ENCODE results near the gene PSMD6.

The PSMD6 gene

GRCh38 chr3:63995086-63995485 is 28.2 kb downstream of the PSMD6 start:
- TF ChIP-seq EZH2phosphoT487 (IDR thresholded peaks at IDR 0.05; ENCODE audit: borderline replicate concordance): no peak
- no peak for TF ChIP-seq CTCF (conservative IDR thresholded peaks at IDR 0.05; ENCODE audit: low read length)
- H3K27me3 ChIP-seq (ENCODE audit: insufficient read depth, low read length, poor library complexity, severe bottlenecking): no peaks in the 10 kb centered on the region
- H3K4me3 ChIP-seq (ENCODE audit: low read length, poor library complexity, severe bottlenecking): no peak overlapping the region
- H2AFZ ChIP-seq (ENCODE audit: low read length): no peak overlapping the region
- no peak overlapping the region for H3K9ac ChIP-seq (ENCODE audit: low read depth, low read length, poor library complexity, severe bottlenecking)
- no peaks in the 10 kb centered on the region for H3K9me3 ChIP-seq (ENCODE audit: insufficient read depth, low read depth, low read length)
- H3K9me2 ChIP-seq (replicated peaks; ENCODE audit: low read depth, low read length): no peaks in the 10 kb centered on the region
- H4K20me1 ChIP-seq (ENCODE audit: insufficient read depth, low read length, poor library complexity, severe bottlenecking): no peaks in the 10 kb centered on the region
- no peaks in the 10 kb centered on the region for H3K4me1 ChIP-seq (ENCODE audit: insufficient read depth, low read length, poor library complexity, severe bottlenecking)
- no peaks in the 10 kb centered on the region for H3F3A ChIP-seq (ENCODE audit: low read depth)
- no peaks in the 10 kb centered on the region; the same call in 1 of the 2 replicates for H3K79me2 ChIP-seq (ENCODE audit: insufficient read depth, low read length)
- no peak overlapping the region for H3K4me2 ChIP-seq (ENCODE audit: low read depth, low read length, poor library complexity, severe bottlenecking)
- peaks cover 93% of the 10 kb centered on the region; the same call in 1 of the 2 replicates for H3K36me3 ChIP-seq (ENCODE audit: insufficient read depth, low read length)

- no peaks in the 10 kb centered on the region for H3K4me1 ChIP-seq (ENCODE audit: insufficient read depth, low read length, poor library complexity, severe bottlenecking)
- no peaks in the 10 kb centered on the region; the same call in 1 of the 2 replicates for H3K79me2 ChIP-seq (ENCODE audit: insufficient read depth, low read length)
- no peaks in the 10 kb centered on the region for H3K9me2 ChIP-seq (replicated peaks; ENCODE audit: low read depth, low read length)
- no peak overlapping the region for H3K4me3 ChIP-seq (ENCODE audit: low read length, poor library complexity, severe bottlenecking)
- H2AFZ ChIP-seq (ENCODE audit: low read length): no peak overlapping the region
- no peak overlapping the region for H3K4me2 ChIP-seq (ENCODE audit: low read depth, low read length, poor library complexity, severe bottlenecking)
- peaks cover 93% of the 10 kb centered on the region; the same call in 1 of the 2 replicates for H3K36me3 ChIP-seq (ENCODE audit: insufficient read depth, low read length)
- no peaks in the 10 kb centered on the region for H3K27me3 ChIP-seq (ENCODE audit: insufficient read depth, low read length, poor library complexity, severe bottlenecking)
- H3K9ac ChIP-seq (ENCODE audit: low read depth, low read length, poor library complexity, severe bottlenecking): no peak overlapping the region
- H3K9me3 ChIP-seq (ENCODE audit: insufficient read depth, low read depth, low read length): no peaks in the 10 kb centered on the region
- H3F3A ChIP-seq (ENCODE audit: low read depth): no peaks in the 10 kb centered on the region
- TF ChIP-seq EZH2phosphoT487 (IDR thresholded peaks at IDR 0.05; ENCODE audit: borderline replicate concordance) (no peak), CTCF (conservative IDR thresholded peaks at IDR 0.05; ENCODE audit: low read length) (peak; percentile 84)
- no peaks in the 10 kb centered on the region for H4K20me1 ChIP-seq (ENCODE audit: insufficient read depth, low read length, poor library complexity, severe bottlenecking)
Measured at GRCh38 chr3:63993653-63994079, 29.6 kb downstream of the PSMD6 start.

- H3K79me2 ChIP-seq (ENCODE audit: insufficient read depth, low read length): no peaks in the 10 kb centered on the region
- peaks cover under 1% of the 10 kb centered on the region for H4K20me1 ChIP-seq (ENCODE audit: insufficient read depth, low read length, poor library complexity, severe bottlenecking)
- H3F3A ChIP-seq (ENCODE audit: low read depth): no peaks in the 10 kb centered on the region
- H3K36me3 ChIP-seq (ENCODE audit: insufficient read depth, low read length): peaks cover 93% of the 10 kb centered on the region; the same call in 1 of the 2 replicates
- no peak overlapping the region for H3K4me3 ChIP-seq (ENCODE audit: low read length, poor library complexity, severe bottlenecking)
- H2AFZ ChIP-seq (ENCODE audit: low read length): no peak overlapping the region
- H3K4me2 ChIP-seq (ENCODE audit: low read depth, low read length, poor library complexity, severe bottlenecking): no peak overlapping the region
- TF ChIP-seq CTCF (conservative IDR thresholded peaks at IDR 0.05; ENCODE audit: low read length): no peak
- no peak overlapping the region for H3K9ac ChIP-seq (ENCODE audit: low read depth, low read length, poor library complexity, severe bottlenecking)
- no peaks in the 10 kb centered on the region for H3K27me3 ChIP-seq (ENCODE audit: insufficient read depth, low read length, poor library complexity, severe bottlenecking)
- H3K9me3 ChIP-seq (ENCODE audit: insufficient read depth, low read depth, low read length): no peaks in the 10 kb centered on the region
- no peaks in the 10 kb centered on the region for H3K9me2 ChIP-seq (replicated peaks; ENCODE audit: low read depth, low read length)
- H3K4me1 ChIP-seq (ENCODE audit: insufficient read depth, low read length, poor library complexity, severe bottlenecking): no peaks in the 10 kb centered on the region
Measured at GRCh38 chr3:63992516-63993209, 30.6 kb downstream of the PSMD6 start.
